GM23338 (cell line): Measurements from ENCODE around the gene TMEM204. TPM values are rescaled to one million over a fixed set of nuclear protein-coding genes. Genes with fewer than 3 reads are reported as not detected.

Source experiments
- ATAC-seq: fragments of 200-7000 bp; cut with Tn5 transposase; 3 replicates; pipeline ENCODE4 v1.9.1; 2020
- DNase-seq: peaks from one replicate; pipeline ENCODE4 v3.0.0-alpha.2; 2015; ENCODE audit warnings: low spot score
- H2AFZ ChIP-seq: fragments of 200-600 bp; sonication (generic); 2 replicates; pipeline ENCODE4 v1.8.0; 2016; ENCODE audit warnings: antibody characterized with exemption, mild to moderate bottlenecking, moderate library complexity
- H3F3A ChIP-seq: fragments of 200-600 bp; sonication (generic); replicated peaks from 2 replicates; pipeline ENCODE4 v1.8.0; 2017; ENCODE audit warnings: antibody characterized with exemption, mixed run types, low read depth
- H3K27ac ChIP-seq: fragments of 200-600 bp; sonication (generic); 2 replicates; pipeline ENCODE4 v1.6.1; 2016; ENCODE audit warnings: low read depth
- H3K27me3 ChIP-seq: fragments of 200-600 bp; sonication (generic); 2 replicates; pipeline ENCODE4 v1.8.0; 2016; ENCODE audit warnings: mild to moderate bottlenecking, mixed run types, moderate library complexity; ENCODE audit not compliant: insufficient read depth
- H3K36me3 ChIP-seq: fragments of 200-600 bp; sonication (generic); 2 replicates; pipeline ENCODE4 v1.8.0; 2016; ENCODE audit warnings: mild to moderate bottlenecking; ENCODE audit not compliant: insufficient read depth
- H3K4me1 ChIP-seq: fragments of 200-600 bp; sonication (generic); 2 replicates; pipeline ENCODE4 v1.8.0; 2016; ENCODE audit warnings: mild to moderate bottlenecking, moderate library complexity; ENCODE audit not compliant: insufficient read depth
- H3K4me2 ChIP-seq: fragments of 200-600 bp; sonication (generic); 2 replicates; pipeline ENCODE4 v1.7.1; 2017; ENCODE audit warnings: mixed run types
- H3K4me3 ChIP-seq: fragments of 200-600 bp; sonication (generic); 2 replicates; pipeline ENCODE4 v1.6.1; 2016; ENCODE audit warnings: mixed run types
- H3K79me2 ChIP-seq: fragments of 200-600 bp; sonication (generic); replicated peaks from 2 replicates; pipeline ENCODE4 v1.8.0; 2017; ENCODE audit warnings: mild to moderate bottlenecking; ENCODE audit not compliant: insufficient read depth
- H3K9me2 ChIP-seq: fragments of 200-600 bp; sonication (generic); 2 replicates; pipeline ENCODE4 v1.8.0; 2017; ENCODE audit not compliant: insufficient read depth
- H4K20me1 ChIP-seq: fragments of 200-600 bp; sonication (generic); replicated peaks from 2 replicates; pipeline ENCODE4 v1.8.0; 2017; ENCODE audit warnings: mild to moderate bottlenecking; ENCODE audit not compliant: insufficient read depth
- H3K27ac Mint-ChIP-seq: 2 replicates; pipeline ENCODE4 v1.8.0; 2020; ENCODE audit warnings: inconsistent platforms, mild to moderate bottlenecking, moderate library complexity, mixed read lengths
- H3K27me3 Mint-ChIP-seq: 3 replicates; pipeline ENCODE4 v1.8.0; 2022; ENCODE audit warnings: low read depth, mild to moderate bottlenecking, moderate library complexity, mixed read lengths, inconsistent platforms; ENCODE audit not compliant: insufficient read depth, poor library complexity
- H3K36me3 Mint-ChIP-seq: 3 replicates; pipeline ENCODE4 v1.8.0; 2021; ENCODE audit warnings: low read depth, mild to moderate bottlenecking, inconsistent platforms, moderate library complexity, mixed read lengths
- H3K4me1 Mint-ChIP-seq: 3 replicates; pipeline ENCODE4 v1.8.0; 2020; ENCODE audit warnings: mild to moderate bottlenecking, inconsistent platforms, mixed read lengths
- H3K4me3 Mint-ChIP-seq: 3 replicates; pipeline ENCODE4 v1.8.0; 2021; ENCODE audit warnings: moderate library complexity, mild to moderate bottlenecking, inconsistent platforms, mixed read lengths
- H3K9me3 Mint-ChIP-seq: 3 replicates; pipeline ENCODE4 v1.8.0; 2020; ENCODE audit warnings: moderate library complexity, mild to moderate bottlenecking, inconsistent platforms, mixed read lengths
- CREB1 ChIP-seq: fragments of 250-450 bp; sonication (Bioruptor Pico); IDR thresholded peaks from 2 replicates; pipeline ENCODE4 v1.5.0; 2020; ENCODE audit warnings: low read depth, mild to moderate bottlenecking, moderate library complexity
- CTCF ChIP-seq, 2 experiments: fragments of 200-600 bp in 1 of 2; sonication (generic) in 1 of 2; conservative IDR thresholded peaks; 2 replicates each; pipeline versions ENCODE4 v1.5.1 to v1.6.1; 2016 to 2017; ENCODE audit warnings: antibody characterized with exemption in 2 of 2, low read depth in 2 of 2, mild to moderate bottlenecking in 2 of 2, moderate library complexity in 1 of 2
- EZH2 ChIP-seq: fragments of 200-600 bp; sonication (generic); IDR thresholded peaks from one replicate; pipeline ENCODE4 v1.8.0; 2017; ENCODE audit warnings: antibody characterized with exemption, mild to moderate bottlenecking, low read depth; ENCODE audit not compliant: unreplicated experiment
- EZH2phosphoT487 ChIP-seq: fragments of 200-600 bp; sonication (generic); IDR thresholded peaks from one replicate; pipeline ENCODE4 v1.8.1; 2018; ENCODE audit warnings: antibody characterized with exemption; ENCODE audit not compliant: unreplicated experiment
- NANOG ChIP-seq: IDR thresholded peaks from 2 replicates; pipeline ENCODE4 v1.6.1; 2016; ENCODE audit warnings: antibody characterized with exemption, borderline replicate concordance
- POLR2AphosphoS5 ChIP-seq: IDR thresholded peaks from 2 replicates; pipeline ENCODE4 v1.6.1; 2016; ENCODE audit warnings: antibody characterized with exemption, low read depth
- ZNF331 ChIP-seq: fragments of 250-450 bp; sonication (Bioruptor Pico); IDR thresholded peaks from 2 replicates; pipeline ENCODE4 v1.5.0; 2020; ENCODE audit warnings: low read depth, mild to moderate bottlenecking, moderate library complexity
- ZNF462 ChIP-seq: fragments of 250-450 bp; sonication (Bioruptor Pico); IDR thresholded peaks from 2 replicates; pipeline ENCODE4 v1.5.0; 2020; ENCODE audit warnings: mild to moderate bottlenecking, moderate library complexity
- polyA plus RNA-seq: library from polyadenylated mRNA; unstranded; fragments of >200 nt; fragmentation: Nextera tagmentation; extraction: Ambion mirVana; gene quantifications from 2 replicates; pipeline ENCODE4 v1.2.1, GENCODE V29; 2016
- total RNA-seq: library from RNA; depleted of rRNA; stranded (reverse); fragments of >200 nt; shearing (Covaris generic); gene quantifications from 2 replicates; pipeline ENCODE4 v1.2.3, GENCODE V29; 2014
- TF ChIP-seq, protein P1 (sequence below): IDR thresholded peaks from one replicate; pipeline ENCODE4 v1.6.1; 2018; ENCODE audit warnings: antibody characterized with exemption; ENCODE audit not compliant: unreplicated experiment

The TMEM204 gene
- total and polyA plus RNA-seq, 2 experiments from 2014 or later, result 0.14 to 0.21 TPM

- Histone ChIP-seq H3K36me3 (no peaks in the 10 kb centered on the region), H3K4me3 (no peak overlapping the region), H3K4me1 (no peaks in the 10 kb centered on the region), H3K4me2 (no peak overlapping the region), H2AFZ (no peak overlapping the region), H3K27ac (no peak overlapping the region), H3K27me3 (no peaks in the 10 kb centered on the region), H3F3A (no peaks in the 10 kb centered on the region), H4K20me1 (no peaks in the 10 kb centered on the region), H3K79me2 (no peaks in the 10 kb centered on the region), H3K9me2 (no peaks in the 10 kb centered on the region)
- peaks cover under 1% of the 10 kb centered on the region; the same call in 1 of the 3 replicates for H3K36me3 Mint-ChIP-seq
- no peak for DNase-seq
- no peak overlapping the region for H3K27ac Mint-ChIP-seq
- TF ChIP-seq ZNF331 (CRISPR knock-in tag), result no peak
- no peak for TF ChIP-seq CREB1 (CRISPR knock-in tag)
- TF ChIP-seq ZNF462, result no peak
- TF ChIP-seq POLR2AphosphoS5, result no peak
- no peak for TF ChIP-seq EZH2
- TF ChIP-seq CTCF (conservative IDR thresholded peaks at IDR 0.05; ENCODE audit: low read depth in 2 of 2), result no peak
- no peak for TF ChIP-seq EZH2phosphoT487
- TF ChIP-seq, protein P1, sequence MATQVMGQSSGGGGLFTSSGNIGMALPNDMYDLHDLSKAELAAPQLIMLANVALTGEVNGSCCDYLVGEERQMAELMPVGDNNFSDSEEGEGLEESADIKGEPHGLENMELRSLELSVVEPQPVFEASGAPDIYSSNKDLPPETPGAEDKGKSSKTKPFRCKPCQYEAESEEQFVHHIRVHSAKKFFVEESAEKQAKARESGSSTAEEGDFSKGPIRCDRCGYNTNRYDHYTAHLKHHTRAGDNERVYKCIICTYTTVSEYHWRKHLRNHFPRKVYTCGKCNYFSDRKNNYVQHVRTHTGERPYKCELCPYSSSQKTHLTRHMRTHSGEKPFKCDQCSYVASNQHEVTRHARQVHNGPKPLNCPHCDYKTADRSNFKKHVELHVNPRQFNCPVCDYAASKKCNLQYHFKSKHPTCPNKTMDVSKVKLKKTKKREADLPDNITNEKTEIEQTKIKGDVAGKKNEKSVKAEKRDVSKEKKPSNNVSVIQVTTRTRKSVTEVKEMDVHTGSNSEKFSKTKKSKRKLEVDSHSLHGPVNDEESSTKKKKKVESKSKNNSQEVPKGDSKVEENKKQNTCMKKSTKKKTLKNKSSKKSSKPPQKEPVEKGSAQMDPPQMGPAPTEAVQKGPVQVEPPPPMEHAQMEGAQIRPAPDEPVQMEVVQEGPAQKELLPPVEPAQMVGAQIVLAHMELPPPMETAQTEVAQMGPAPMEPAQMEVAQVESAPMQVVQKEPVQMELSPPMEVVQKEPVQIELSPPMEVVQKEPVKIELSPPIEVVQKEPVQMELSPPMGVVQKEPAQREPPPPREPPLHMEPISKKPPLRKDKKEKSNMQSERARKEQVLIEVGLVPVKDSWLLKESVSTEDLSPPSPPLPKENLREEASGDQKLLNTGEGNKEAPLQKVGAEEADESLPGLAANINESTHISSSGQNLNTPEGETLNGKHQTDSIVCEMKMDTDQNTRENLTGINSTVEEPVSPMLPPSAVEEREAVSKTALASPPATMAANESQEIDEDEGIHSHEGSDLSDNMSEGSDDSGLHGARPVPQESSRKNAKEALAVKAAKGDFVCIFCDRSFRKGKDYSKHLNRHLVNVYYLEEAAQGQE, result no peak
- no peak for TF ChIP-seq NANOG
- no peak for ATAC-seq
- no peak overlapping the region for H3K4me3 Mint-ChIP-seq
- no peaks in the 10 kb centered on the region for H3K9me3 Mint-ChIP-seq
- H3K27me3 Mint-ChIP-seq, result peaks cover 6% of the 10 kb centered on the region
- peaks cover 2% of the 10 kb centered on the region; the same call in 1 of the 3 replicates for H3K4me1 Mint-ChIP-seq
Observed at GRCh38 chr16:1528921-1529537, 4.4 kb upstream of the TMEM204 start.
